Activated naive CD8-positive, alpha-beta T cell treated with anti-CD3 and anti-CD28 coated beads for 36 hours (primary cell): ENCODE results near the gene TMEM221. TPM values are rescaled to one million over a fixed set of nuclear protein-coding genes. Genes with fewer than 3 reads are reported as not detected.

Source experiments
- DNase-seq: peaks from one replicate; pipeline ENCODE4 v3.0.0; 2021
- H3K27ac Mint-ChIP-seq: one replicate; pipeline ENCODE4 v1.8.0; 2022; ENCODE audit warnings: mild to moderate bottlenecking, moderate library complexity, mixed read lengths
- H3K27me3 Mint-ChIP-seq: one replicate; pipeline ENCODE4 v1.8.0; 2022; ENCODE audit warnings: mild to moderate bottlenecking, mixed read lengths
- H3K36me3 Mint-ChIP-seq: one replicate; pipeline ENCODE4 v1.8.0; 2021; ENCODE audit warnings: mild to moderate bottlenecking, mixed read lengths
- H3K4me1 Mint-ChIP-seq: one replicate; pipeline ENCODE4 v1.8.0; 2021; ENCODE audit warnings: mixed read lengths
- H3K4me3 Mint-ChIP-seq: one replicate; pipeline ENCODE4 v1.8.0; 2022; ENCODE audit warnings: mild to moderate bottlenecking, moderate library complexity, mixed read lengths
- H3K9me3 Mint-ChIP-seq: one replicate; pipeline ENCODE4 v1.8.0; 2022; ENCODE audit warnings: mixed read lengths
- total RNA-seq, 2 experiments: library from RNA; stranded (reverse); gene quantifications; one replicate each; pipeline ENCODE4 v1.2.3, GENCODE V29; 2021

TMEM221 gene
- total RNA-seq, 2 experiments from 2014 or later, result not detected

DNA sequence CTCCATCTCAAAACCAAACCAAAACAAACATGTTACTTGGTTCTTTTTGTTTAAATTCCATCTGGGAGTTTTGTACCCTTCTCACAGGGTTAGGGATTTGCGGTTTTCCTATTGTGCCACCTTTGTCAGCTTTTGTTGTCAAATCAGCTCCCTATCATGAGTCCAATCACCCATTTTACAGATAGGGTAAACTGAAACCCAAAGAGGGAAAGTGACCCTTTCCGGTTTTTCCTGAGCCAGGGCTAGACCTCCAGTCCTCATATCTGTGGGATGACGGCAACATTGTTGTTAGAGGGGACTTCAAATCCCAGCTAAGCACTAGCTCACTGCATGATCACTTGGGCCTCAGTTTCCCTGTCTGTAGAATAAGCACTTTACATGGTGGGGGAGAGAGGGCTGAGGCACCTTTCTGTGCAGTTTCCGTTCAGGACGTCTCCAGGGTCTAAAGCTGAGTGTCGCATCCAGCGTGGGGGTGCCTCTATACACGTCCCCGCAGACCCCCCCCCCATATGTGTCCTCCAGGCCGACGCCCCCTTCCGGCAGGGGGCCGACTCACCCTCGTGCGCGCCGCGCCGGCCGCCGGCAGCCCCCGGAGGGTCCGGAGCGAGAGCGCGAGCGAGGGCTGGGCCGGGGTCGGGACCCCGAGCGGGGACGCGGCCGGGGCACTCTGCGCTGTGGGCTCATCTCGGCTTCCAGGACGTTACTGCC lies 58.4 kb downstream of the TMEM221 start:
- DNase-seq, result no peak
- peaks cover 14% of the 10 kb centered on the region for H3K4me1 Mint-ChIP-seq
- H3K27me3 Mint-ChIP-seq, result peaks cover 9% of the 10 kb centered on the region
- no peaks in the 10 kb centered on the region for H3K36me3 Mint-ChIP-seq
- no peaks in the 10 kb centered on the region for H3K9me3 Mint-ChIP-seq
- peak overlapping the region; percentile 89 for H3K4me3 Mint-ChIP-seq
- no peak overlapping the region for H3K27ac Mint-ChIP-seq

GRCh38 chr19:17389288-17389687 lies 59.2 kb downstream of the TMEM221 start:
- Mint-ChIP-seq H3K4me3 (no peak overlapping the region), H3K27ac (no peak overlapping the region), H3K4me1 (peaks cover 12% of the 10 kb centered on the region), H3K27me3 (peaks cover 9% of the 10 kb centered on the region), H3K36me3 (no peaks in the 10 kb centered on the region), H3K9me3 (no peaks in the 10 kb centered on the region)
- DNase-seq, result no peak

DNA sequence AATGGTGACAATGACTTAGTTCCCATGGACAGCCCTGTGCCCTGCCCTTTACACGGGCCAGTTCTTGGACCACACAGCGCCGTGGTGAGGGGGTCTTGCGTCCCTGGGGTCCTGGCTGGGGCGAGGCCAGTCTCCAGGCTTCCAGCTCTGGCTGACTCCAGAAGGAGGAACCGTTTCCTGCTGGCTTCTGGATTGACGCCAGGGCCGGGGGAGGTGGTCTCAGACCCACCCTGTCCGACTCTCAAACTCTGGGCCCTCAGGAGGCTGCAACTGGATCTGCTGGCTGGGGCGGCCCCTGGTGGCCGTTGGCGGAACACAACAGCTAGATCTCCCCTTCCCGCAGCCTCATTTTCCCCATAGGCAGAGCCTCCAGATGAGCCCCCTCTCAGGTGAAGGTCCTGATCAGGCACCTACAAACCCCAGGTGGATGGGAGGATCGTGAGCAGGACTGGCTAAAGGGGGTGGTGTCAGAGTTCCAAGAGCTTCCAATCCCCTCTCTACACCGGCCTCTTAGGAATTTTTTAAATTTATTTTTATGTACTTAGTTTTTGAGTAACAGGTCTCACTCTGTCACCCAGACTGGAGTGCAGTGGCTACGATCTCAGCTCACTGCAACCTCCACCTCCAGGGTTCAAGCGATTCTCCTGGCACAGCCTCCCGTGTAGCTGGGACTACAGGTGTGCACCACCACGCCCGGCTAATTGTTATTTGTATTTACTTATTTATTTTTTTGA lies 62.4 kb downstream of the TMEM221 start:
- no peaks in the 10 kb centered on the region for H3K9me3 Mint-ChIP-seq
- no peak overlapping the region for H3K27ac Mint-ChIP-seq
- peaks cover 7% of the 10 kb centered on the region for H3K4me1 Mint-ChIP-seq
- peak; percentile 70 for DNase-seq
- peaks cover 9% of the 10 kb centered on the region for H3K27me3 Mint-ChIP-seq
- no peaks in the 10 kb centered on the region for H3K36me3 Mint-ChIP-seq
- no peak overlapping the region for H3K4me3 Mint-ChIP-seq

Other genes with a start within 250 kb of the TMEM221 start
- 10 to 100 TPM; 26.5 to 27.1 TPM for gene USE1, start 233.3 kb downstream of the TMEM221 start, total RNA-seq
- 10 to 100 TPM; 11.9 to 12.6 TPM for gene OCEL1, start 222.4 kb downstream of the TMEM221 start, total RNA-seq
- gene NR2F6, start 202.7 kb downstream of the TMEM221 start, total RNA-seq, result 1 to 10 TPM; 6.9 to 7.1 TPM
- not detected for gene USHBP1, start 183.9 kb downstream of the TMEM221 start, total RNA-seq
- gene BABAM1, start 181.2 kb downstream of the TMEM221 start, total RNA-seq, result 100 to 1,000 TPM; 107 to 112 TPM
- gene ANKLE1, start 166.8 kb downstream of the TMEM221 start, total RNA-seq, result 10 to 100 TPM; 22.9 to 23.2 TPM
- gene ABHD8, start 145.2 kb downstream of the TMEM221 start, total RNA-seq, result 1 to 10 TPM; 4.1 to 4.9 TPM
- gene MRPL34, start 142.8 kb downstream of the TMEM221 start, total RNA-seq, result 100 to 1,000 TPM; 122 to 128 TPM
- 10 to 100 TPM; 41.0 to 43.6 TPM for gene DDA1, start 139.1 kb downstream of the TMEM221 start, total RNA-seq
- 1 to 10 TPM; 2.5 to 2.7 TPM for gene ANO8, start 113.8 kb downstream of the TMEM221 start, total RNA-seq
- gene GTPBP3, start 111.1 kb downstream of the TMEM221 start, total RNA-seq, result 10 to 100 TPM; 49.0 to 49.6 TPM
- not detected for gene PLVAP, start 71.3 kb downstream of the TMEM221 start, total RNA-seq
- 1 to 10 TPM in 1 of 2 experiments, under 1 TPM in 1; 0.96 to 1.6 TPM for gene CCDC194, start 54.5 kb downstream of the TMEM221 start, total RNA-seq
- gene BST2, start 43.0 kb downstream of the TMEM221 start, total RNA-seq, result 10 to 100 TPM; 92.6 to 98.6 TPM
- 10 to 100 TPM; 26.4 to 27.4 TPM for gene MVB12A, start 28.6 kb downstream of the TMEM221 start, total RNA-seq
- gene NXNL1, start 12.3 kb upstream of the TMEM221 start, total RNA-seq, result not detected
- gene SLC27A1, start 21.9 kb upstream of the TMEM221 start, total RNA-seq, result 1 to 10 TPM; 2.6 to 2.8 TPM
- gene PGLS, start 63.0 kb upstream of the TMEM221 start, total RNA-seq, result 10 to 100 TPM; 55.0 to 58.4 TPM
- gene COLGALT1, start 107.0 kb upstream of the TMEM221 start, total RNA-seq, result 10 to 100 TPM; 78.9 to 80.1 TPM
- gene UNC13A, start 239.7 kb upstream of the TMEM221 start, total RNA-seq, result under 1 TPM in 1 of 2 experiments, not detected in 1; 0.08 TPM